ENCODE results near the gene COQ2. TPM values are rescaled to one million over a fixed set of nuclear protein-coding genes. Genes with fewer than 3 reads are reported as not detected.

COQ2 gene
- total and polyA plus RNA-seq, 2 of the 13 experiments (the other 11 are each of a cell fraction or from before 2014, with no cell fraction given) = 10.1 to 17.3 TPM

DNA sequence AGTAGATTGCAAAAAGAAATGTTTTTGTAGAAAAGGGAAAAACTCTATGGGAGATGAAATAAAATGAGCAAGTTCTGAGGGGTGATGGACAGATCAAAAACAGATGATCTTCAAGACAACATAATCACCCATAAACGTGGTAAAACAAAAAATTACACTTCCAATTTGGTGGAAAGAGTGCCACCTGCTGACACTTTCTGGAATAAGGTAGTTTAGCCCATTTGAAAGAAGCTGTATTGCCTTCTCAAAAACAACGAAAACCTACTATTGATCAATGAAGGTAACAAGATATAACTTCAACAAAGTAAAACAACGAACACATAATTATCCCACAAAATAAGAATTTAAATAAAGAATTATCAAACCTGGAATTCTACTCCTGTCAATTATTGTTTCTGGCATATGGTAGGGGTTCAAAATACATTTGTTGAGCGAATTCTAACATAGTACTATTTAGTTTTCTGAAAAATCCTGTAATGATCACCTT is 2.5 kb downstream of the COQ2 start:
- 0 out of 2 replicates have a peak, but pooled peaks cover 3% of the 10 kb centered on the region for H4K20me1 ChIP-seq (ENCODE audit: insufficient read depth, low read length)
- peak; percentile 28; the same call in 1 of the 2 replicates for TF ChIP-seq SAP130 (CRISPR knock-in tag; IDR thresholded peaks at IDR 0.05; ENCODE audit: low read depth)
- TF ChIP-seq, protein P1, sequence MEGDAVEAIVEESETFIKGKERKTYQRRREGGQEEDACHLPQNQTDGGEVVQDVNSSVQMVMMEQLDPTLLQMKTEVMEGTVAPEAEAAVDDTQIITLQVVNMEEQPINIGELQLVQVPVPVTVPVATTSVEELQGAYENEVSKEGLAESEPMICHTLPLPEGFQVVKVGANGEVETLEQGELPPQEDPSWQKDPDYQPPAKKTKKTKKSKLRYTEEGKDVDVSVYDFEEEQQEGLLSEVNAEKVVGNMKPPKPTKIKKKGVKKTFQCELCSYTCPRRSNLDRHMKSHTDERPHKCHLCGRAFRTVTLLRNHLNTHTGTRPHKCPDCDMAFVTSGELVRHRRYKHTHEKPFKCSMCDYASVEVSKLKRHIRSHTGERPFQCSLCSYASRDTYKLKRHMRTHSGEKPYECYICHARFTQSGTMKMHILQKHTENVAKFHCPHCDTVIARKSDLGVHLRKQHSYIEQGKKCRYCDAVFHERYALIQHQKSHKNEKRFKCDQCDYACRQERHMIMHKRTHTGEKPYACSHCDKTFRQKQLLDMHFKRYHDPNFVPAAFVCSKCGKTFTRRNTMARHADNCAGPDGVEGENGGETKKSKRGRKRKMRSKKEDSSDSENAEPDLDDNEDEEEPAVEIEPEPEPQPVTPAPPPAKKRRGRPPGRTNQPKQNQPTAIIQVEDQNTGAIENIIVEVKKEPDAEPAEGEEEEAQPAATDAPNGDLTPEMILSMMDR (CRISPR knock-in tag; IDR thresholded peaks at IDR 0.05) = peak; percentile 67
- no peak for TF ChIP-seq YEATS4 (CRISPR knock-in tag; IDR thresholded peaks at IDR 0.05; ENCODE audit: borderline replicate concordance)
- TF ChIP-seq, protein P2, sequence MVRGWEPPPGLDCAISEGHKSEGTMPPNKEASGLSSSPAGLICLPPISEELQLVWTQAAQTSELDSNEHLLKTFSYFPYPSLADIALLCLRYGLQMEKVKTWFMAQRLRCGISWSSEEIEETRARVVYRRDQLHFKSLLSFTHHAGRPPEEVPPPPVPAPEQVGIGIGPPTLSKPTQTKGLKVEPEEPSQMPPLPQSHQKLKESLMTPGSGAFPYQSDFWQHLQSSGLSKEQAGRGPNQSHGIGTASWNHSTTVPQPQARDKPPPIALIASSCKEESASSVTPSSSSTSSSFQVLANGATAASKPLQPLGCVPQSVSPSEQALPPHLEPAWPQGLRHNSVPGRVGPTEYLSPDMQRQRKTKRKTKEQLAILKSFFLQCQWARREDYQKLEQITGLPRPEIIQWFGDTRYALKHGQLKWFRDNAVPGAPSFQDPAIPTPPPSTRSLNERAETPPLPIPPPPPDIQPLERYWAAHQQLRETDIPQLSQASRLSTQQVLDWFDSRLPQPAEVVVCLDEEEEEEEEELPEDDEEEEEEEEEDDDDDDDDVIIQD (CRISPR knock-in tag; IDR thresholded peaks at IDR 0.05; ENCODE audit: low read depth) = 0 out of 2 replicates have a peak, but pooled peaks have one; percentile 13
- peak; percentile 77 for TF ChIP-seq STAG1 (CRISPR knock-in tag; IDR thresholded peaks at IDR 0.05)
- 0 out of 2 replicates have a peak, but pooled peaks have one; percentile 19 for TF ChIP-seq ZNF609 (CRISPR knock-in tag; IDR thresholded peaks at IDR 0.05; ENCODE audit: borderline replicate concordance)
- no peak for TF ChIP-seq RAD21 (CRISPR knock-in tag; IDR thresholded peaks at IDR 0.05)
- no peak for TF ChIP-seq LCORL (IDR thresholded peaks at IDR 0.05)
- 0 out of 2 replicates have a peak, but pooled peaks have one; percentile 19 for TF ChIP-seq LCORL (CRISPR knock-in tag; IDR thresholded peaks at IDR 0.05)
- peak; percentile 32; the same call in 1 of the 2 replicates for TF ChIP-seq SMC3 (IDR thresholded peaks at IDR 0.05; ENCODE audit: low read length)
- H3K9ac ChIP-seq (ENCODE audit: insufficient read depth, low read depth, low read length) = no peak overlapping the region
- BruUV-seq (replicated peaks) = no TSS peak
- WGBS (ENCODE audit: low lambda C conversion rate) = 34% methylated on average over 4 of the region's 4 CpGs
- H3K79me2 ChIP-seq (ENCODE audit: insufficient read depth, low read length) = peaks cover 4% of the 10 kb centered on the region
- FAIRE-seq = peak; percentile 64
- no peak overlapping the region for H3K4me3 ChIP-seq (replicated peaks in 1 of 3; ENCODE audit: insufficient read depth in 1 of 3, low read depth in 2 of 3, low read length in 3 of 3)
- H3K9me3 ChIP-seq (ENCODE audit: low read length) = no peaks in the 10 kb centered on the region
- H3K27me3 ChIP-seq (ENCODE audit: control insufficient read depth in 1 of 2, insufficient read depth in 2 of 2, low read length in 2 of 2) = no peaks in the 10 kb centered on the region
- in situ Hi-C loops (cut with HindIII; ENCODE audit: extremely low pct_ligation_motif_present, low pct_unique_long_range_greater_than_20kb) = no loop called here
- CTCF ChIA-PET (ENCODE audit: low intra/inter-chr PET ratio, low total read pairs) = interaction anchor here (2.0 kb wide), 1 partner anchor 209 kb away, joined by 12 read pairs; no protein-coding TSS in a partner anchor
- peak overlapping the region; percentile 13 for H3K4me2 ChIP-seq (ENCODE audit: low read depth, low read length)
- POLR2A ChIA-PET = interaction anchor here (0.8 kb wide), 1 partner anchor 247 kb away, joined by 3 read pairs; the partner anchor contains the start of gene COPS4
- DNase-seq (ENCODE audit: low spot score) = peak; percentile 53
- ATAC-seq = no peak
- intact Hi-C loops (cut with micrococcal nuclease; ENCODE audit: unreplicated experiment) = loop anchor here (1.0 to 10.0 kb wide), 4 partner anchors 173 to 397 kb away; partner anchors contain the start of genes HELQ and MRPS18C
- H3K4me1 ChIP-seq (ENCODE audit: insufficient read depth, low read length) = peaks cover 47% of the 10 kb centered on the region
- H3K36me3 ChIP-seq (replicated peaks in 1 of 2; ENCODE audit: control insufficient read depth in 1 of 2, insufficient read depth in 2 of 2, low read length in 2 of 2) = peaks cover 0 to 4% of the 10 kb centered on the region in 2 experiments; a peak in 2 of 5 replicates
- no peak overlapping the region for H3K27ac ChIP-seq (ENCODE audit: extremely low read length, insufficient read depth, low read length)
- no peak overlapping the region for H2AFZ ChIP-seq (ENCODE audit: low read length)

Data from HepG2 (cell line).